ENCODE data around the gene KRTAP1-1.
"Not testable (repeated sequence)": the region's sequence is repeated elsewhere in the genome, so short reads cannot be mapped to it uniquely, and the experiment has no call there.

The KRTAP1-1 gene

DNA sequence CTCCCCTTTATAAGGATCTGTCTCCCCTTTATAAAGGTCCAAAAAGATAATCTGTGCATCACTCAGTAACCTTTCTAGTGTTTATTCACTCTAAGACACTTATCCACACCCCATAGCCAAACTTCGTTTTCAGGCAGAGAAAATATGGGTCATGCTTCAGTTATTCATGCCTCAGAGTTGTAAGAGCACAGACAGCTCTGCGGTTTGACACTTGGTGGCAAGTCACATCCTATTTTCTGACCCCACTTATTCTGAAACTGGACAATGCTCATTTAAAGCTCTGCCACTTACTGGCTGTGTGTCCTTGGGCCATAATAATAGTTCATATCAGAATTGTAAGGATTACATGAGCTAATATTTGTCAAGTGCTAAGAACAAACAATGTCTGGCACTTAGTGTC lies 7.9 kb upstream of the KRTAP1-1 start:
- peak; percentile 17 for DNase-seq (ENCODE audit: low read depth)
- TF ChIP-seq, protein P1, sequence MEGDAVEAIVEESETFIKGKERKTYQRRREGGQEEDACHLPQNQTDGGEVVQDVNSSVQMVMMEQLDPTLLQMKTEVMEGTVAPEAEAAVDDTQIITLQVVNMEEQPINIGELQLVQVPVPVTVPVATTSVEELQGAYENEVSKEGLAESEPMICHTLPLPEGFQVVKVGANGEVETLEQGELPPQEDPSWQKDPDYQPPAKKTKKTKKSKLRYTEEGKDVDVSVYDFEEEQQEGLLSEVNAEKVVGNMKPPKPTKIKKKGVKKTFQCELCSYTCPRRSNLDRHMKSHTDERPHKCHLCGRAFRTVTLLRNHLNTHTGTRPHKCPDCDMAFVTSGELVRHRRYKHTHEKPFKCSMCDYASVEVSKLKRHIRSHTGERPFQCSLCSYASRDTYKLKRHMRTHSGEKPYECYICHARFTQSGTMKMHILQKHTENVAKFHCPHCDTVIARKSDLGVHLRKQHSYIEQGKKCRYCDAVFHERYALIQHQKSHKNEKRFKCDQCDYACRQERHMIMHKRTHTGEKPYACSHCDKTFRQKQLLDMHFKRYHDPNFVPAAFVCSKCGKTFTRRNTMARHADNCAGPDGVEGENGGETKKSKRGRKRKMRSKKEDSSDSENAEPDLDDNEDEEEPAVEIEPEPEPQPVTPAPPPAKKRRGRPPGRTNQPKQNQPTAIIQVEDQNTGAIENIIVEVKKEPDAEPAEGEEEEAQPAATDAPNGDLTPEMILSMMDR (IDR thresholded peaks at IDR 0.05; ENCODE audit: low read length, missing control alignments), result no peak
- no peak overlapping the region for H3K4me3 ChIP-seq (replicated peaks; ENCODE audit: low read depth, low read length)

DNA sequence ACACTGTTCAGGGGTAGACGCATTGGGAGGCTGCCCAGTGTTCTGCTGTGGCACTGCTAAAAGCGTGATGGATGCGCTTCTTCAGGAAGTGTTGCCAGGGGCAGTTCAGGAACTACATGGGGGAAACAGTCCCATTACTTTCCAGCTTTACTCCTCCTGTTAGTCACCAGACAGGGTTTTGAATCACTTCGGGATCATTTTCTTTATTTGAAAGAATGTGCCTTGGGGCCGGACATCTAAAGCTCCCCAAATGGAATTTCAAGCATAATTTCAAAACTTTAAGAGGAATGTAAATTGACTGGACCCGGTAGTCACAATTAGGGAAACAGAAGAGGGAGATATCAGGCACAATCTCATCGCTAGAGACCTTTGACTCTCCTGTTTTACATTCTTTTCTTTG lies 7.2 kb upstream of the KRTAP1-1 start:
- TF ChIP-seq, protein P1 (IDR thresholded peaks at IDR 0.05; ENCODE audit: low read length, missing control alignments), result no peak
- DNase-seq (ENCODE audit: low read depth), result no peak
- H3K4me3 ChIP-seq (replicated peaks; ENCODE audit: low read depth, low read length), result no peak overlapping the region

DNA sequence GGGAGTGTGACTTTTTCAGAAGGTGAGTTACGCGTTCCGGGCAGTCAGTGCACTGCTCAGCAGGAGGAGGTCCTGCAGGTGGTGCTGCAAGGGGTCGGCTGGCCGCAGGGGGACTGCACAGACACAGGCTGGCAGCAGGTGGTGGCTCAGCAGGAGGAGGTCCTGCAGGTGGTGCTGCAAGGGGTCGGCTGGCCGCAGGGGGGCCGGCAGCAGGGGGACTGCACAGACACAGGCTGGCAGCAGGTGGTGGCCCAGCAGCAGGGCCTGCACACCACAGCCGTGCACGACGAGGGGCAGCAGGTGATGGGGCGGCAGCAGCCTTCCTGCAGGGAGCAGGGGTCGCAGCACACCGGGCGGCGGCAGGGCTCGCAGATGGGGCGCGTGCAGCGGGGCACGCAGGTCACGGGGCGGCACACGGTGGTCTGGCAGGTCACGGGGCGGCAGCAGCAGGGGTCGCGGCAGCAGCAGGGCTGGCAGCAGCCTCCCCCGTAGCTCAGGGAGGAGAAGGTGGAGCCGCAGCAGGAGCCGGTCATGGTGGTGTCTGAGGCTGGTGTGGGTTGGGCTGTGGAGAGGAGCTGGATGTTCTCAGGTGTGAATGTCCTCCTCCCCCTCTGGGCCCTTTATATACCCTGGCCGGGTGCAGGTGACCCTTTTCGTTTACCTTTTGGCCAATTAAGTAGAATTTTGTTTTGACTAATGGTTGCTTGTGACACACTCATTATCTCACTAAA lies 5.7 kb upstream of the KRTAP1-1 start, which contains the start of gene KRTAP2-1:
Gene KRTAP2-1 (minus strand): TSS at position 582 of the 731 bp plus-strand sequence. CDS start 49 bp downstream, at position 533.
- H3K4me3 ChIP-seq (replicated peaks; ENCODE audit: low read depth, low read length); DNase-seq (ENCODE audit: low read depth): not testable (repeated sequence)

DNA sequence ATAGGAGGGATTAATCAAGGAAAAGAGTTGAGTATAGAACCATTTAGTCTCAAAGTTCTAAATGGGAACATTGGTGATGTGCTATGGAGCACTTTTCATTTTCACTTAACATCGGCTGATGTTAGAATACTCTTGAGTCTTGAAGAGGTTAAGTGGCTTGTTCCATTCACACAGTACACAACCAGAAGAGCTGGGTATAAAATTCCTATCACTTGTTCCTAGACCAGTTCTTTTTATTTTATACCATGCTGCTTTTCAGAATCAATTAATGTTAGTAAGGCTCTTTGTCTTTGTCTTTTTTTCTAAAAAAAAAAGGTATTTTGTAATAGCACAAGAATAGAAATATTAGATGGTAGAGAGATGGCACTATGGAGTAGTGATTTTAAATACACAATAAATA lies 1.7 kb upstream of the KRTAP1-1 start:
- H3K4me3 ChIP-seq (replicated peaks; ENCODE audit: low read depth, low read length), result no peak overlapping the region
- DNase-seq (ENCODE audit: low read depth), result no peak
- TF ChIP-seq, protein P1 (IDR thresholded peaks at IDR 0.05; ENCODE audit: low read length, missing control alignments), result no peak

DNA sequence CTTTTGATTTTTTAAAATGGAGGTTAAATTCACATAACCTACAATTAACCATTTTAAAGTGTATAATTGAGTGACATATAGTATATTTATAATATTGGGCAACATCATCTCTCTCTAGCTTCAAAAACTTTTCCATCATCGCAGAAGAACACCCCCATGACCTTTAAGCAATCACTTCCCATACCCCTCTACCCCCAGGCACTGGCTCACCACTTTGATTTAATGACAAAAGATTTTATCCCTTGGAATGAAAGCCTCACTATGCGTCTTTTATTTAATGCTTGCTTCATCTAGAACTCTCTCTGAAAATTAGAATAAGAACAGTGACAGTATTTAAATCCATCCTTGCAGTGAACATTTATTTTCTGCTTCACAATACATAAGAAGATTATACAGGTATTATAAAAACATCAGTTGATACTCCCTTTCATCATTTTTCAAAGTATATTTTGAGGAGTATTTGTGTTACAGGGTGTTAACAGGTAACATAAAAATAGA lies 3.3 kb downstream of the KRTAP1-1 start:
- no peak for DNase-seq (ENCODE audit: low read depth)
- H3K4me3 ChIP-seq (replicated peaks; ENCODE audit: low read depth, low read length), result no peak overlapping the region
- TF ChIP-seq, protein P1 (IDR thresholded peaks at IDR 0.05; ENCODE audit: low read length, missing control alignments), result no peak

DNA sequence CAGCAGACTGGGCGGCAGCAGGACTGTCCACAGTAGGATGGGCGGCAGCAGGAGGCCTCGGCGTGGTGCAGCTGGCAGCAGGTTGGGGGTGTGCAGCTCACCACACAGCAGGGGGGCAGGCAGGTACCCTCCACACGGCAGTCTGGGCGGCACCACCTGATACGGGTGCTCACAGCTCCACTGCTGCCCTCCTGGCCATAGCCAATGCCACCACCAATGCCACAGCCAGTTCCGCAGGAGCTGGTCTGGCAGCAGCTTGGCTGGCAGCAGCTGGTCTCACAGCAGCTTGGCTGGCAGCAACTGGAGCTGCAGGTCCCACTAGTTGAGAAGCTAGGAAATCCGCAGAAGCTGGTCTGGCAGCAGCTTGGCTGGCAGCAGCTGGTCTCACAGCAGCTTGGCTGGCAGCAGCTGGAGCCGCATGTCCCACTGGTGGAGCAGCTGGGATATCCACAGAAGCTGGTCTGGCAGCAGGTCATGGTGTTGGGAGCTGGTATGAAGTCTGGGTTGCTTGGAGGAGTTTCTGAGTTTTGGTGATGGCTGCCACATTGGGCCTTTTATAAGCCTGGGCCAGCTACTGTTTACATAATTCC lies 6.8 kb downstream of the KRTAP1-1 start, which contains the start of gene KRTAP1-3:
Gene KRTAP1-3 (minus strand): TSS at position 529 of the 590 bp plus-strand sequence. CDS start 53 bp downstream, at position 476.
- not testable (repeated sequence) for H3K4me3 ChIP-seq (replicated peaks; ENCODE audit: low read depth, low read length); DNase-seq (ENCODE audit: low read depth)

DNA sequence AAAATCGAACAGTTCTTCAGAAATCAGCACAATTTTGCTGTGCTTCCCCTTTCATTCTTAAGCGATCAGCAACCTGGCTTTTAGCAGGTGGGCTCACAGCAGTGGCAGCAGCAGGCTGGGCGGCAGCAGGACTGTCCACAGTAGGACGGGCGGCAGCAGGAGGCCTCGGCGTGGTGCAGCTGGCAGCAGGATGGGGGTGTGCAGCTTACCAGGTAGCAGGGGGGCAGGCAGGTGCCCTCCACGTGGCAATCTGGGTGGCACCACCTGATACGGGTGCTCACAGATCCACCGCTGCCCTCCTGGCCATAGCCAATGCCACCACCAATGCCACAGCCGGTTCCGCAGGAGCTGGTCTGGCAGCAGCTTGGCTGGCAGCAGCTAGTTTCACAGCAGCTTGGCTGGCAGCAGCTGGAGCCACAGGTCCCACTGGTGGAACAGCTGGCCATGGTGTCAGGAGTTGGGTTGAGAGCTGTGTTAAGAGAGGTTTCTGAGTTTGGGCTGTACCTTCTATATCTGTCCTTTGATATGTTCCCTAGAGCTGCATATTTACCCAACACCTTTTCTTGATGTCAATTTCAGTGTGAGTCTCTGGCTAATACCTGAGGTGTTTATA lies 11.5 kb downstream of the KRTAP1-1 start, which contains the start of gene KRTAP1-4:
Gene KRTAP1-4 (minus strand): TSS at position 563 of the 613 bp plus-strand sequence. CDS start 117 bp downstream, at position 446.
- TF ChIP-seq, protein P1 (IDR thresholded peaks at IDR 0.05; ENCODE audit: low read length, missing control alignments), result no peak
- no peak within 1 kb of the TSS for H3K4me3 ChIP-seq (replicated peaks; ENCODE audit: low read depth, low read length)
- no peak for DNase-seq (ENCODE audit: low read depth)

Data from fibroblast of pulmonary artery (primary cell).